ENCODE measurements around the gene SPACA9.
A peak's percentile ranks its signal among the peaks of the same experiment; 100 is the strongest.

The SPACA9 gene

GRCh38 chr9:132878695-132879456, at the start of gene SPACA9:
Gene SPACA9 (plus strand): TSS chr9:132878898. CDS start chr9:132883948, 5,050 bp downstream.
- peak in 3 of 4 experiments; percentile 17 to 25 (median 21) for DNase-seq (ENCODE audit: low read depth in 4 of 4, low spot score in 1 of 4)

DNA sequence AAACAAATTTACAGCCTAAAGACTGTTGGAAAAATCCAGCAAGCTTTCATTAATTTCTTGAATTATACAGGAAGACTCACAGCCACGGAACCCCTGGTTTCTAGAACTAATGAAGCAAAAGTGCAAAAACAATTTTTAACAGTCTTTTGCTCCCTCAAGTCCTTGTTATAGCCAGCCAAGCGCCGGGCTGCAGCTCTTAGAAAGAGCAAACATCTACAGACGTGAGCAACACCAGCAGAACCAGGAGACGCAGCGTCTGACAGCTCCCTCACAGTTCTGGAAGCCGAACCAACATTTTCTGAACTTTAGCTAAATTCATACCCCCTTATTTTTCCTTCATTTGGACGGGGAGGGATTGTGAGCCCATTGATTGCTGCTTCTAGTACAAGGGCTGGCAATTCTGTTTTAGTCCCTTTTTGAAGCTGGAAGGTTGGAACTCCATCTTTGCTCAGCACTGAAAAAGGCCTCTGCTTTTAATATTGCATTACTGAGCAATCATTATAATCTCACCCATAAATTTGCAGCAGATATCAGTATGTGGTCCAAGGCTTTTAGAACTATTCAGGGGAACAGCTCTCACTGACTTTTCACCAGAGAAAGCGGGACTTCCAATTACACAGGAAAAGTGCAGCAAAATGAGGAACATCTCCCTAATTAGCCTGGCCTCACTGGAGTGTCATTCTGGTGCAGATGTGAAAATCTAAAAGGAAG, 46.4 kb upstream of the SPACA9 start:
- DNase-seq (ENCODE audit: low read depth in 4 of 4, low spot score in 1 of 4): no peak

DNA sequence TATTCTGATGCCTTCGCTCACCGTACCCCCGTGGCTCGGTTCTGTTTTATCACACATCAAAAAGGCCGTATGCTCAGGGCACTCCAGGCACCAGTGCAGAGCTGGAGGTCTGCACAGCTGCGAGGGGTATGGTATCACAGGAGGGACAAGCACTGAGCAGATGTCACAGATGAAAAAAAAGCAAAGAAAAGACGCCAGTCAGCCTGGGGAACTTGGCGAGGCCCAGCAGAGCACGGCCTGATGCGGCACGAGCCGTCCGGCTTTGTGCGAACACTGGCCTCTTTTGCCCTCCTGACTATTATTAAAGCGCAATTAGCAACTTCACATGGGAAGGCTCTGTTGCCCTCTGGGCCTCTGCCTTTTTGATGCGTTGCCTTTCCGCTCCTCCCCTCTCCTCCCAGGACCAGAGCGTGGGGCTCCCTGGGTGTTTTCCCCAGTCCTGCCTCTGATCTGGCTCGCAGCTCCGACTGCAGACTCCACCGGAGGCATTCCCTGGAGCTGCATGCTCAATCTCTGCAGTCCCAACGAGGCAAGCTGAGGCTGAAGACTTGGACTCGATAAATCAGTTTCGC, 45.1 kb upstream of the SPACA9 start:
- DNase-seq (ENCODE audit: low read depth in 4 of 4, low spot score in 1 of 4): no peak

GRCh38 chr9:132834343-132834742, 44.4 kb upstream of the SPACA9 start:
- no peak for DNase-seq (ENCODE audit: low read depth in 4 of 4, low spot score in 1 of 4)

- no peak for DNase-seq (ENCODE audit: low read depth in 4 of 4, low spot score in 1 of 4)
Observed at GRCh38 chr9:132837501-132838286, 41.0 kb upstream of the SPACA9 start.

- no peak for DNase-seq (ENCODE audit: low read depth in 4 of 4, low spot score in 1 of 4)
Observed at GRCh38 chr9:132838291-132838690, 40.4 kb upstream of the SPACA9 start.

GRCh38 chr9:132840980-132841379, 37.7 kb upstream of the SPACA9 start:
- DNase-seq (ENCODE audit: low read depth in 4 of 4, low spot score in 1 of 4): no peak

DNA sequence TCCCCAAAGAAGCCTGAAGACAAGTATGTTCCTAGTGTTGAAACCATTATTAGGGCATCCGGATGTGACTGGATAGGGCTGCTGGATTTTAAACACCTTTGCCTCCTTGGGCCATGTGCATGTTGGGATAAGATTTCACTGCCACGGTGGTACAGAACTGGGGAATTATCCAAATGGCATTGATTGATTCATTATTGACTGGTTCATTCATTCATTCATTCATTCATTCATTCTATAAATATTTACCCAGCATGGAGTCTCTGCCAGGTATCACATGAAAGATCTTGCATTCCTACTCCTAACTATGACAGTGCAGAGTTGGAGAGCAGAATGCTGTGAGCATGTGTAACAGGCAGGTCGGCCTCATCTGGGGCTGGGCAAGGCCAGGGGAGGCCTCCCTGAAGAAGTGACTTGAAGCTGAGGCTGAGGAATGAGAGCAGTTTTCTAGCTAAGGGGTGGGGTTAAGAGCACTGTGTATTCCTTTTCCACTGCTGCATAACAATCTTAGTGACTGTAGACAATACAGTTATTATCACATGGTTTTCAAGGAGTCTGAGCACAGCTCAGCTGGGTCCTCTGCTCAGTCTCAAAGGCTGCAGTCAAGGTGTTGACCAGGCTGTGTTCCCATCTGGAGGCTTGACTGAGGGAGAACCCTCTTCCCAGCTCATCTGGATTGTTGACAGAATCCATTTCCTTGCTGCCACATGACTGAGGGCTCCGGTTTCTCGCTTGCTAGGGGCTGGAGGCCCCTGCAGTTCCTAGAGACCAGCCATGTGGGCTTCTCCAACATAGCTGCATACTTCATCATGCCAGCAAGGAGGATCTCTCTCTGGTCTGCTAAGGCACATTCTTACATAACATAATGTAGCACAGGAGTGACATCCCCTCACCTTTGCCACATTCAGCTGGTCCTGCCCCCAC, 36.3 kb upstream of the SPACA9 start:
- DNase-seq (ENCODE audit: low read depth in 4 of 4, low spot score in 1 of 4): no peak

DNA sequence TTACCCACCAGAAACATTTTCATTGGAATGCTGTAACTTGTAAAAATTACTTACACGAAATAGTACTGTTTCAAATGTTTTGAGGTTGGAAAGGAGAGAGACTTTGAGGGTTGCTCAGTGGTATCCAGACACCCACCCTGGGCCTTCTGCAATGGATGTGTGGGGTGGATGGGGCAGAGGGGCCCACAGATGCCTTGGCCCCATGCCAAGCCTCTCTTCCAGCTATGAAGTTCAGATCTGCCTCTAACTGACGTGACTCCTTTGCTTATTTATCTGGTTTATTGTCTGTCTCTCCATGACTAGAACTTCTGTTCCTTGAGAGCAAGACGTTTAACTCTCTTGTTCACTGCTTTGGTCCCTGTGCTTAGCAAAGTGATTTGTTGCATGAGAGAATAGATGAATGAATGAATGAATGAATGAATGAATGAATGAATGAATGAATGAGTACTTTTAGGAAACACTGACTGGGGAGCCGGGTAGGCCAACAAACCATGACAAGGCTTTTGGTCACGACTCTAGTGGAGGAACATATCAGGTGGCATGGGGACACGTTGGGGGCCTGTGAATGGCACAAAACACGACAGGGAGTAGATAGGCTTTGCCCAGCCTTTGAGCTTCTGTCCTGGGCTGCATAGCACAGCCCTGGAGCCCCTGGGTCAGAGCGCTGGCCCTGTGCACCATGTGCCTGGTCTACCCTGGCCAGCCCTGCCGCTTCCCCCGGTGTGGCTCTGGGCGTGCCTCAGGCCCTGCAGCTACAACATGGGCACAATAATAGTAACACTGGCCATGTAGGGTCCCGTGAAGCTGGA, 32.4 kb upstream of the SPACA9 start:
- DNase-seq (ENCODE audit: low read depth in 4 of 4, low spot score in 1 of 4): no peak

- no peak for DNase-seq (ENCODE audit: low read depth in 4 of 4, low spot score in 1 of 4)
Observed at GRCh38 chr9:132846918-132847515, 31.7 kb upstream of the SPACA9 start.

- no peak for DNase-seq (ENCODE audit: low read depth in 4 of 4, low spot score in 1 of 4)
Observed at GRCh38 chr9:132849185-132849706, 29.5 kb upstream of the SPACA9 start.

DNA sequence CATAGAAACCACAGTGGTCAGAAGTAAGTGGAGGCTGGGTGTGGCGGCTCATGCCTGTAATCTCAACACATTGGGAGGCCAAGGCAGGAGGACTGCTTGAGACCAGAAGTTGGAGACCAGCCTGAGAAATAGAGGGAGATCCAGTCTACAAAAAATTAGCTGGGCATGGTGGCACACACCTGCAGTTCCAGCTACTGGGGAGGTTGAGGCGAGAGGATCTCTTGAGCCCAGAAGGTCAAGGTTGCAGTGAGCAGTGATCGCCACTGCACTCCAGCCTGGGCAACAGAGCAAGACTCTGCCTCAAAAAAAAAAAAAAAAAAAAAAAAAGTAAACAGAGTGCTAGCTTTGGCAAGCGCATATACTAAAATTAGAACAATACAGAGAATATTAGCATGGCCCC, 25.2 kb upstream of the SPACA9 start:
- no peak for DNase-seq (ENCODE audit: low read depth in 4 of 4, low spot score in 1 of 4)

DNA sequence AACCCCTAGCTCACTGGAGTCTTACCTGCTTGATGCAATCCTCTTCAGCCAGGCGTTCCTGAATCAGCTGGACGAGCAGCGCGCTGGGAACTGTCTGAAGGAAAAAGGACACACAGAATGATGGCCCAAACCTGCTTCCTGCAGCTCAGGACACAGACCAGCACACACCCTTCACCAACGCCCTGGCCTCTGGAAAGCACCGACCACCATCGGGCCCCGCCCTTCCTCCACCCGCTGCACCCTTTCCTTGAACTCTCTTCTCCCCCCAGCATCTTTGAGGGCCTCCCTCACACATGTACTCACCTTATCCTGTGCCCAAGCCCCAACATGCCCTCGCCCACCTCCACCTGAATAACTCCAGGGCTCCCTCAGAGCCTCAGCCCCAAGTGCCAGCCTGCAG, 23.9 kb upstream of the SPACA9 start:
- no peak for DNase-seq (ENCODE audit: low read depth in 4 of 4, low spot score in 1 of 4)

GRCh38 chr9:132855904-132856303, 22.8 kb upstream of the SPACA9 start:
- DNase-seq (ENCODE audit: low read depth in 4 of 4, low spot score in 1 of 4): no peak

GRCh38 chr9:132857031-132857430, 21.7 kb upstream of the SPACA9 start:
- DNase-seq (ENCODE audit: low read depth in 4 of 4, low spot score in 1 of 4): no peak

GRCh38 chr9:132857616-132858342, 20.9 kb upstream of the SPACA9 start:
- DNase-seq (ENCODE audit: low read depth in 4 of 4, low spot score in 1 of 4): no peak

DNA sequence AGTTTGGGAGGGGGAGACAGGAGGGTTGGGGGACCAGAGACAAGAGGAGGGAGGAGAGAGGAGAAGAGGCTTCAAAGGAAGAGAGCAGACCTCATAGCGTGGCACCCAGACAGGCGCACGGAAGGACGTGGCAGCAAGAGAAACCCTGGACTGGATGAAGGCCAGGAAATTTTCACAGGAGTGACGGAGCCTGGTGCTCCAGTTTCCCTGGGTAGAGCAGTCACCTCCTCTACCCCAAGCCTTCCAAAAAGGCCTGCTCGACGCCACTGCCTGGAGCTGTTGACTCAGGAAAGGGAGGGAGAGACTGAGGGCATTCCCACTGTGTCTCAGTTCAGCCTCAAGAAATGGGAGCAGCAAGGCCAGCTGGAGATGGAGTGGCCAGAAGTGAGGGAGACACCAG, 19.9 kb upstream of the SPACA9 start:
- no peak for DNase-seq (ENCODE audit: low read depth in 4 of 4, low spot score in 1 of 4)

GRCh38 chr9:132861666-132862065, 17.0 kb upstream of the SPACA9 start:
- no peak for DNase-seq (ENCODE audit: low read depth in 4 of 4, low spot score in 1 of 4)
